HT1080 (cell line): ENCODE results near the gene AMHR2. TPM values are rescaled to one million over a fixed set of nuclear protein-coding genes. Genes with fewer than 3 reads are reported as not detected.
A peak's percentile ranks its signal among the peaks of the same experiment; 100 is the strongest.

Source experiments
- DNase-seq: peaks from one replicate; pipeline ENCODE4 v3.0.0-alpha.2; 2015; ENCODE audit warnings: low read depth
- total RNA-seq: library from RNA; depleted of rRNA; stranded (reverse); fragments of >200 nt; shearing (Covaris generic); gene quantifications from 2 replicates; pipeline ENCODE4 v1.2.3, GENCODE V29; 2014

AMHR2 gene
- total RNA-seq, 1 experiment from 2014 or later, result not detected

GRCh38 chr12:53452159-53453077 is 28.8 kb downstream of the AMHR2 start:
- peak; percentile 77 for DNase-seq

- no peak for DNase-seq
Measured at GRCh38 chr12:53453953-53454640, 30.4 kb downstream of the AMHR2 start.

GRCh38 chr12:53454707-53455106 is 31.1 kb downstream of the AMHR2 start:
- DNase-seq, result no peak

- DNase-seq, result no peak
Measured at GRCh38 chr12:53456654-53457366, 33.2 kb downstream of the AMHR2 start.

- DNase-seq, result no peak
Measured at GRCh38 chr12:53459097-53459496, 35.4 kb downstream of the AMHR2 start.

- DNase-seq, result no peak
Measured at GRCh38 chr12:53461059-53461458, 37.4 kb downstream of the AMHR2 start.

GRCh38 chr12:53461591-53461990 is 37.9 kb downstream of the AMHR2 start:
- DNase-seq, result no peak

GRCh38 chr12:53462935-53463334 is 39.3 kb downstream of the AMHR2 start:
- no peak for DNase-seq

- no peak for DNase-seq
Measured at GRCh38 chr12:53463802-53464560, 40.3 kb downstream of the AMHR2 start.

GRCh38 chr12:53464685-53465418 is 41.2 kb downstream of the AMHR2 start:
- DNase-seq, result no peak

GRCh38 chr12:53465679-53466078 is 42.0 kb downstream of the AMHR2 start:
- DNase-seq, result no peak

- DNase-seq, result no peak
Measured at GRCh38 chr12:53466640-53467039, 43.0 kb downstream of the AMHR2 start.

- no peak for DNase-seq
Measured at GRCh38 chr12:53467082-53467481, 43.4 kb downstream of the AMHR2 start.

GRCh38 chr12:53467880-53468279 is 44.2 kb downstream of the AMHR2 start:
- DNase-seq, result no peak

GRCh38 chr12:53468282-53468681 is 44.6 kb downstream of the AMHR2 start:
- DNase-seq, result no peak

- DNase-seq, result no peak
Measured at GRCh38 chr12:53472056-53472582, 48.5 kb downstream of the AMHR2 start.

- DNase-seq, result no peak
Measured at GRCh38 chr12:53474077-53474476, 50.4 kb downstream of the AMHR2 start.

GRCh38 chr12:53474819-53475218 is 51.2 kb downstream of the AMHR2 start:
- no peak for DNase-seq

- DNase-seq, result peak; percentile 56
Measured at GRCh38 chr12:53476769-53477209, 53.1 kb downstream of the AMHR2 start.

- DNase-seq, result no peak
Measured at GRCh38 chr12:53478865-53479264, 55.2 kb downstream of the AMHR2 start.
